Transverse colon (tissue), 4 donors: Measurements from ENCODE around the gene LONP2. TPM values are rescaled to one million over a fixed set of nuclear protein-coding genes. Genes with fewer than 3 reads are reported as not detected.
A peak's percentile ranks its signal among the peaks of the same experiment; 100 is the strongest.

ENCODE experiments used
- DNase-seq: peaks from one replicate; pipeline ENCODE4 v3.0.0-alpha.2; 2019
- H3K27ac ChIP-seq, 4 donors: fragments of 200-600 bp; sonication (generic); 2 replicates each; pipeline ENCODE4 v1.5.1; 2016 to 2018; ENCODE audit warnings: inconsistent platforms in 4 of 4
- H3K27me3 ChIP-seq: fragments of 200-600 bp; sonication (generic); 2 replicates; pipeline ENCODE4 v1.5.1; 2017; ENCODE audit warnings: inconsistent platforms
- H3K36me3 ChIP-seq, 4 donors: fragments of 200-600 bp; sonication (generic); 2 replicates each; pipeline ENCODE4 v1.5.1; 2017 to 2019; ENCODE audit warnings: inconsistent platforms in 4 of 4
- H3K4me1 ChIP-seq, 4 donors: fragments of 200-600 bp; sonication (generic); 2 replicates each; pipeline ENCODE4 v1.5.1; 2017 to 2020; ENCODE audit warnings: inconsistent platforms in 4 of 4
- H3K4me3 ChIP-seq, 4 donors: fragments of 200-600 bp; sonication (generic); 1 replicate in 1 of 4; 2 replicates in 3 of 4; pipeline versions ENCODE4 v1.5.1 to v1.6.1; 2017 to 2019; ENCODE audit warnings: inconsistent platforms in 4 of 4
- H3K9me3 ChIP-seq, 2 donors: fragments of 200-600 bp; sonication (generic); 2 replicates each; pipeline ENCODE4 v1.5.1; 2017 to 2019; ENCODE audit warnings: inconsistent platforms in 2 of 2
- EP300 ChIP-seq: sonication (generic); formaldehyde crosslinking; IDR thresholded peaks from one replicate; pipeline ENCODE4 v1.6.1; 2017; ENCODE audit warnings: antibody characterized with exemption, low read depth
- POLR2A ChIP-seq: fragments of 450-650 bp; IDR thresholded peaks from one replicate; pipeline ENCODE4 v1.6.1; 2016; ENCODE audit warnings: antibody characterized with exemption, mild to moderate bottlenecking, moderate library complexity
- POLR2AphosphoS5 ChIP-seq, 3 donors: sonication (generic); formaldehyde crosslinking; IDR thresholded peaks; one replicate each; pipeline ENCODE4 v1.6.1; 2016; ENCODE audit warnings: antibody characterized with exemption in 3 of 3
- WGBS, 2 donors: methylation state at CpG; one replicate each; pipeline ENCODE4 v1.1.5; 2018; ENCODE audit warnings: low coverage in 1 of 2; 5-methylcytosine and 5-hydroxymethylcytosine counted together
- in situ Hi-C, 4 donors: fragments of 200-750 bp; cut with MboI; loops; one replicate each; pipeline versions ENCODE4 v1.15.0 to v1.15.1; 2017; ENCODE audit warnings: low sequenced_read_pairs in 3 of 4, low pct_ligation_motif_present in 1 of 4, low pct_unique_long_range_greater_than_20kb in 1 of 4
- intact Hi-C: fragments of 100-400 bp; cut with DNase I; formaldehyde crosslinking; loops from one replicate; pipeline ENCODE4 v1.15.1; 2023; ENCODE audit warnings: low total_unique reads
- total RNA-seq, 4 donors: library from RNA; depleted of rRNA; stranded (reverse); fragments of >200 nt; gene quantifications; one replicate each; pipeline ENCODE4 v1.1.0, GENCODE V29; 2016
- TF ChIP-seq, protein P1 (sequence below), 5 experiments: fragments of 200-600 bp in 3 of 5; fragments of 450-650 bp in 2 of 5; sonication (generic) in 3 of 5; IDR thresholded peaks; 1 replicate in 2 of 5; 2 replicates in 3 of 5; pipeline ENCODE4 v1.5.1; 2016 to 2017; ENCODE audit warnings: antibody characterized with exemption in 5 of 5, inconsistent platforms in 3 of 5, mild to moderate bottlenecking in 2 of 5, moderate library complexity in 1 of 5

Gene LONP2
- total RNA-seq, 4 donors from 2014 or later = 51.3 to 104 (median 65.3) TPM

- no peaks in the 10 kb centered on the region for H3K9me3 ChIP-seq
- no peak overlapping the region for H3K27ac ChIP-seq
- H3K36me3 ChIP-seq = no peaks in the 10 kb centered on the region
- H3K4me3 ChIP-seq = no peak overlapping the region
- in situ Hi-C loops (loop anchor here in 1 of 4 donors (25.0 kb wide), 1 partner anchor 436 kb away; no protein-coding TSS in a partner anchor), intact Hi-C loops (no loop called here)
- no peaks in the 10 kb centered on the region for H3K27me3 ChIP-seq
- TF ChIP-seq, protein P1, sequence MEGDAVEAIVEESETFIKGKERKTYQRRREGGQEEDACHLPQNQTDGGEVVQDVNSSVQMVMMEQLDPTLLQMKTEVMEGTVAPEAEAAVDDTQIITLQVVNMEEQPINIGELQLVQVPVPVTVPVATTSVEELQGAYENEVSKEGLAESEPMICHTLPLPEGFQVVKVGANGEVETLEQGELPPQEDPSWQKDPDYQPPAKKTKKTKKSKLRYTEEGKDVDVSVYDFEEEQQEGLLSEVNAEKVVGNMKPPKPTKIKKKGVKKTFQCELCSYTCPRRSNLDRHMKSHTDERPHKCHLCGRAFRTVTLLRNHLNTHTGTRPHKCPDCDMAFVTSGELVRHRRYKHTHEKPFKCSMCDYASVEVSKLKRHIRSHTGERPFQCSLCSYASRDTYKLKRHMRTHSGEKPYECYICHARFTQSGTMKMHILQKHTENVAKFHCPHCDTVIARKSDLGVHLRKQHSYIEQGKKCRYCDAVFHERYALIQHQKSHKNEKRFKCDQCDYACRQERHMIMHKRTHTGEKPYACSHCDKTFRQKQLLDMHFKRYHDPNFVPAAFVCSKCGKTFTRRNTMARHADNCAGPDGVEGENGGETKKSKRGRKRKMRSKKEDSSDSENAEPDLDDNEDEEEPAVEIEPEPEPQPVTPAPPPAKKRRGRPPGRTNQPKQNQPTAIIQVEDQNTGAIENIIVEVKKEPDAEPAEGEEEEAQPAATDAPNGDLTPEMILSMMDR (IDR thresholded peaks at IDR 0.05) = no peak
- TF ChIP-seq EP300 (no peak), POLR2AphosphoS5 (IDR thresholded peaks at IDR 0.05) (no peak), POLR2A (no peak)
- no peak for DNase-seq
- peaks cover 0 to 3% (median 0%) of the 10 kb centered on the region in 4 donors for H3K4me1 ChIP-seq
- 78 to 100% methylated on average over 1 to 6 of the region's 6 CpGs for WGBS, 2 donors
Measured at GRCh38 chr16:48201515-48202201, 42.4 kb upstream of the LONP2 start.

DNA sequence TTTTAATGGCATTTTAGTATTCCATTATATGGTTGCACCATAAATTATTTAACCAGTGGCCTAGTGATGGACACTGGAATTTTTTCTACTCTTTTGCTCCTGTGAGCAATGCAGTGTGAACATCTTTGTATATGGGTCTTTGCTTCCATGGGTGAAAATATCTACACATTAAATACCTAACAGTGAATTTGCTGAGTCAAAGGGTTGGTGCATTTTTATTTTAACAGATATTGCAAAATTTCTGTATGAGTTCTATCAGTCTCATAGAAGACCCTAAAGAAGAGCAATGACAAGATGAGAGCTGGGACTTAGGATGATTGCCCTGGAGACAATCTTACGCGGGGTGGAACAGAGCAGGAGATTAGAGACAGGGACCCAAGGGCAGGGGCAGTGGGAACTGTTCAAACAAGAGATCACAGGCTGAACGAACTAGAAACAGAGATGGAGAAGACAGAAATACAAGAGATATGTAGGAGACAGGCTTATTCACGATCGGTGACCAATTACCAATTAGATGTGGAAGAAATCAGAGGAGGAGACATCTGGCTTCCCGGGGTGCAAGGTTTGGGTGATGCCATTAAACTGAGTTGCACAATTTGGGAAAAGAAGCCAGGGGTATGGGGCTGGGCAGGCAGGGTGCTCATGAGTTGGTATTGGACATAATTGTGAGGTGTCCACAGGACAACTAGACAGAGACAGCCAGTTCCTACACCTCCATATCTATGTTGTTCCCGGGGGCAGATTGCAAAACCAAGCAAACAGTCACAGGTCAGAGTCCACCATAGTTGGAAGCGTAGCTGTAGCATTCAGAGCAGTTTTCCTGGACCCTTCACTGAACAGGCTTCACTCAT lies 39.9 kb upstream of the LONP2 start:
- peaks cover 4% of the 10 kb centered on the region for H3K27me3 ChIP-seq
- H3K9me3 ChIP-seq = no peaks in the 10 kb centered on the region
- peaks cover 0 to 3% (median 0%) of the 10 kb centered on the region in 4 donors for H3K4me1 ChIP-seq
- no peaks in the 10 kb centered on the region for H3K36me3 ChIP-seq
- no peak for TF ChIP-seq POLR2AphosphoS5 (IDR thresholded peaks at IDR 0.05)
- no peak for TF ChIP-seq POLR2A
- no peak for TF ChIP-seq EP300
- TF ChIP-seq, protein P1 (IDR thresholded peaks at IDR 0.05) = no peak
- intact Hi-C loops = no loop called here
- peak; percentile 30 for DNase-seq
- no peak overlapping the region for H3K27ac ChIP-seq
- in situ Hi-C loops = loop anchor here in 1 of 4 donors (25.0 kb wide), 1 partner anchor 433 kb away; no protein-coding TSS in a partner anchor
- 81 to 89% methylated on average over 6 to 8 of the region's 8 CpGs for WGBS, 2 donors
- H3K4me3 ChIP-seq = no peak overlapping the region

GRCh38 chr16:48204825-48205151 lies 39.3 kb upstream of the LONP2 start:
- no peak for TF ChIP-seq POLR2A
- TF ChIP-seq, protein P1 (IDR thresholded peaks at IDR 0.05) = no peak
- TF ChIP-seq POLR2AphosphoS5 (IDR thresholded peaks at IDR 0.05) = no peak
- no peak for TF ChIP-seq EP300
- H3K4me1 ChIP-seq = peaks cover 0 to 3% (median 0%) of the 10 kb centered on the region in 4 donors
- intact Hi-C loops = no loop called here
- DNase-seq = no peak
- H3K36me3 ChIP-seq = no peaks in the 10 kb centered on the region
- 76 to 82% methylated on average over 5 to 6 of the region's 6 CpGs for WGBS, 2 donors
- H3K9me3 ChIP-seq = no peaks in the 10 kb centered on the region
- H3K27me3 ChIP-seq = peaks cover 4% of the 10 kb centered on the region
- no peak overlapping the region for H3K4me3 ChIP-seq
- H3K27ac ChIP-seq = no peak overlapping the region
- in situ Hi-C loops = loop anchor here in 1 of 4 donors (25.0 kb wide), 1 partner anchor 433 kb away; no protein-coding TSS in a partner anchor

- 77 to 80% methylated on average over 5 to 8 of the region's 8 CpGs for WGBS, 2 donors
- in situ Hi-C loops = loop anchor here in 1 of 4 donors (25.0 kb wide), 1 partner anchor 431 kb away; no protein-coding TSS in a partner anchor
Measured at GRCh38 chr16:48206594-48207242, 37.4 kb upstream of the LONP2 start.

More at GRCh38 chr16:48206594-48207242, 37.4 kb upstream of the LONP2 start:
- Histone ChIP-seq H3K4me1 (peaks cover 0 to 3% (median 0%) of the 10 kb centered on the region in 4 donors), H3K4me3 (no peak overlapping the region), H3K36me3 (no peaks in the 10 kb centered on the region), H3K27me3 (peaks cover 4% of the 10 kb centered on the region), H3K9me3 (no peaks in the 10 kb centered on the region), H3K27ac (no peak overlapping the region)
- no peak for TF ChIP-seq POLR2A
- TF ChIP-seq, protein P1 (IDR thresholded peaks at IDR 0.05) = no peak
- no peak for TF ChIP-seq EP300
- TF ChIP-seq POLR2AphosphoS5 (IDR thresholded peaks at IDR 0.05) = no peak
- DNase-seq = no peak
- intact Hi-C loops = no loop called here
